ENCODE data around the gene RAB5B. TPM values are rescaled to one million over a fixed set of nuclear protein-coding genes. Genes with fewer than 3 reads are reported as not detected.

Gene RAB5B
- total RNA-seq, 3 donors from 2014 or later (not counting 1 experiment from before 2014, with no cell fraction given): 69.4 to 80.0 (median 78.2) TPM

DNA sequence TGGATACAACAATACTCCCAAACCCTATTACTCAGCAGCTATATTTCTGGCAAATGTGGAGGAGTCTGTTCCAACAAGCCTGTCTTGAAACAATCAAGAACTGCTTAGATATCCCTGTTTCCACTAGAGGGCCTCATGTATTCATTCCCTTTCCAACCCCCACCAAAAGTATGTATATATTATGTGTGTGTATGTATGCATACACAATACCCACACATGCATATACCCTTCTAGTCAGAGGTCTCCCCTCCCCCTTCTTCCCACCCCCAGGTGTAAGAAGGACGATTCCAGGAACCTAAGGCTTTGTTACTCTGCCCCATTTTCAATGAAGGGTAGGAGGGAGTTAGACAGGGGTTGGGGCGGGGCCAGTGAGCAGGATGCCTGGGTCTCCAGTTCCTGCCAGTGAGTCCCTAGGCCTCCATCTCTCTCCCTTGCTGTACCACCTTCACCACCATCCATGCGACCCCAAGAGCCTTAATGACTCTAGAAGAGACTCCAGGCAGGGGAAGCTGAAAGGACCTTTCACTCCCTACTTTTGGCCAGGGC lies 43.0 kb upstream of the RAB5B start, which contains the start of gene DGKA:
Gene DGKA (plus strand): TSS at position 392 of the 546 bp plus-strand sequence. CDS start 5,342 bp downstream, outside the sequence.
- H3K36me3 Mint-ChIP-seq: no peaks in the 10 kb centered on the region
- Histone ChIP-seq H3K36me3 (ENCODE audit: control insufficient read depth, insufficient read depth, low read length) (peaks cover 2% of the 10 kb centered on the region), H3K4me3 (ENCODE audit: low read length) (peak within 1 kb of the TSS; percentile 79), H3K27ac (ENCODE audit: low read length) (peak within 1 kb of the TSS; percentile 96), H3K27me3 (ENCODE audit: control insufficient read depth, insufficient read depth, low read length) (no peaks in the 10 kb centered on the region), H3K4me1 (ENCODE audit: control insufficient read depth, insufficient read depth, low read length) (peaks cover 60% of the 10 kb centered on the region), H3K9me3 (ENCODE audit: control insufficient read depth, insufficient read depth, low read length) (no peaks in the 10 kb centered on the region)
- peak within 1 kb of the TSS; percentile 99 for H3K4me3 Mint-ChIP-seq
- H3K27ac Mint-ChIP-seq: peak within 1 kb of the TSS; percentile 97 to 98
- intact Hi-C loops (cut with micrococcal nuclease): loop anchor here (5.0 kb wide), 1 partner anchor 204 kb away; the partner anchor contains the start of gene CD63
- peaks cover 51 to 65% of the 10 kb centered on the region in 2 donors for H3K4me1 Mint-ChIP-seq
- TF ChIP-seq, protein P1, sequence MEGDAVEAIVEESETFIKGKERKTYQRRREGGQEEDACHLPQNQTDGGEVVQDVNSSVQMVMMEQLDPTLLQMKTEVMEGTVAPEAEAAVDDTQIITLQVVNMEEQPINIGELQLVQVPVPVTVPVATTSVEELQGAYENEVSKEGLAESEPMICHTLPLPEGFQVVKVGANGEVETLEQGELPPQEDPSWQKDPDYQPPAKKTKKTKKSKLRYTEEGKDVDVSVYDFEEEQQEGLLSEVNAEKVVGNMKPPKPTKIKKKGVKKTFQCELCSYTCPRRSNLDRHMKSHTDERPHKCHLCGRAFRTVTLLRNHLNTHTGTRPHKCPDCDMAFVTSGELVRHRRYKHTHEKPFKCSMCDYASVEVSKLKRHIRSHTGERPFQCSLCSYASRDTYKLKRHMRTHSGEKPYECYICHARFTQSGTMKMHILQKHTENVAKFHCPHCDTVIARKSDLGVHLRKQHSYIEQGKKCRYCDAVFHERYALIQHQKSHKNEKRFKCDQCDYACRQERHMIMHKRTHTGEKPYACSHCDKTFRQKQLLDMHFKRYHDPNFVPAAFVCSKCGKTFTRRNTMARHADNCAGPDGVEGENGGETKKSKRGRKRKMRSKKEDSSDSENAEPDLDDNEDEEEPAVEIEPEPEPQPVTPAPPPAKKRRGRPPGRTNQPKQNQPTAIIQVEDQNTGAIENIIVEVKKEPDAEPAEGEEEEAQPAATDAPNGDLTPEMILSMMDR (IDR thresholded peaks at IDR 0.05): peak; percentile 47
- WGBS (ENCODE audit: insufficient coverage): 20% methylated on average over 2 of the region's 3 CpGs
- H3K9me3 Mint-ChIP-seq: no peaks in the 10 kb centered on the region
- ATAC-seq (no peak), DNase-seq (peak; percentile 25 to 80)
- no peaks in the 10 kb centered on the region for H3K27me3 Mint-ChIP-seq (ENCODE audit: low read depth in 2 of 2)

DNA sequence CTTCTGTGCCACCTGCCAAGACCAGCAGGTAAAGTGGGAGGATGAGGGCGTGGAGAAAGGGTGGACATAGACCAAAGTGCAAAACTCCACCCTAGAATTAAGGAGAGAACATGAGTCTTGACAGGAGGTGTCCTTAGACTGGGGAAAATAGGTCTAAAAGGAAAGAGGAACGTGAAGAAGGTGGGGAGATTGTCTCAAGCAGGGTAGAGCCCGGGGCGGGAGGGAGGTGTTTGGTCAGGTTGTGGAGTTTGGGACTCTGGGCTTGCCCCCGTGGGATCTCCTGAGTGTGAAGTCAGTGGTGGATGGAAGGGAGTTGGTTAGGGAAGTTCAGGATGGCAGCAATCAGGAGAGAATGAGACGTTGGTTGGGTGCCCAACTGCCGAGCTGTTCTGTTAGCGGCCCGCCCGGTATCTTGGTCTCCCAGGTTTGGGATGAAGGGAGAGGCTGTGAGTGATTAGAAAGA lies 42.5 kb upstream of the RAB5B start:
- no peaks in the 10 kb centered on the region for H3K9me3 ChIP-seq (ENCODE audit: control insufficient read depth, insufficient read depth, low read length)
- no peaks in the 10 kb centered on the region for H3K27me3 ChIP-seq (ENCODE audit: control insufficient read depth, insufficient read depth, low read length)
- H3K4me1 ChIP-seq (ENCODE audit: control insufficient read depth, insufficient read depth, low read length): peaks cover 55% of the 10 kb centered on the region
- H3K36me3 ChIP-seq (ENCODE audit: control insufficient read depth, insufficient read depth, low read length): peaks cover 2% of the 10 kb centered on the region
- Mint-ChIP-seq H3K9me3 (no peaks in the 10 kb centered on the region), H3K27me3 (ENCODE audit: low read depth in 2 of 2) (no peaks in the 10 kb centered on the region), H3K36me3 (no peaks in the 10 kb centered on the region), H3K27ac (peak overlapping the region; percentile 97 to 98), H3K4me3 (peak overlapping the region; percentile 99), H3K4me1 (peaks cover 46 to 60% of the 10 kb centered on the region in 2 donors)
- DNase-seq (no peak), ATAC-seq (no peak)
- peak overlapping the region; percentile 79 for H3K4me3 ChIP-seq (ENCODE audit: low read length)
- intact Hi-C loops (cut with micrococcal nuclease): loop anchor here (5.0 kb wide), 1 partner anchor 204 kb away; the partner anchor contains the start of gene CD63
- peak overlapping the region; percentile 96 for H3K27ac ChIP-seq (ENCODE audit: low read length)
- TF ChIP-seq, protein P1 (IDR thresholded peaks at IDR 0.05): no peak
- 3% methylated on average over 10 of the region's 10 CpGs for WGBS (ENCODE audit: insufficient coverage)

- ATAC-seq: peak; percentile 17 to 40 (median 30)
- H3K9me3 ChIP-seq (ENCODE audit: control insufficient read depth, insufficient read depth, low read length): no peaks in the 10 kb centered on the region
- TF ChIP-seq, protein P1 (IDR thresholded peaks at IDR 0.05): no peak
- DNase-seq: peak; percentile 40 to 57
- H3K27ac ChIP-seq (ENCODE audit: low read length): peak overlapping the region; percentile 96
- H3K27me3 ChIP-seq (ENCODE audit: control insufficient read depth, insufficient read depth, low read length): no peaks in the 10 kb centered on the region
- H3K36me3 Mint-ChIP-seq: no peaks in the 10 kb centered on the region
- intact Hi-C loops (cut with micrococcal nuclease): loop anchor here (5.0 kb wide), 1 partner anchor 205 kb away; the partner anchor contains the start of gene CD63
- H3K4me1 ChIP-seq (ENCODE audit: control insufficient read depth, insufficient read depth, low read length): peaks cover 52% of the 10 kb centered on the region
- peaks cover 42 to 54% of the 10 kb centered on the region in 2 donors for H3K4me1 Mint-ChIP-seq
- H3K27me3 Mint-ChIP-seq (ENCODE audit: low read depth in 2 of 2): no peaks in the 10 kb centered on the region
- peak overlapping the region; percentile 99 for H3K4me3 Mint-ChIP-seq
- peak overlapping the region; percentile 97 to 98 for H3K27ac Mint-ChIP-seq
- H3K9me3 Mint-ChIP-seq: no peaks in the 10 kb centered on the region
- WGBS (ENCODE audit: insufficient coverage): under 1% methylated on average over 57 of the region's 60 CpGs
- peak overlapping the region; percentile 79 for H3K4me3 ChIP-seq (ENCODE audit: low read length)
- H3K36me3 ChIP-seq (ENCODE audit: control insufficient read depth, insufficient read depth, low read length): peaks cover 6% of the 10 kb centered on the region
These were observed 41.9 kb upstream of the RAB5B start for GRCh38 chr12:55931780-55932550.

All from natural killer cell (primary cell).